Activated CD8-positive, alpha-beta T cell treated with anti-CD3 and anti-CD28 coated beads for 36 hours (primary cell): ENCODE results near the gene STARD9. TPM values are rescaled to one million over a fixed set of nuclear protein-coding genes. Genes with fewer than 3 reads are reported as not detected.
A peak's percentile ranks its signal among the peaks of the same experiment; 100 is the strongest.

Experiments
- ATAC-seq: fragments of 200-7000 bp; cut with Tn5 transposase; one replicate; pipeline ENCODE4 v1.10.0; 2021; ENCODE audit warnings: mild to moderate bottlenecking, moderate library complexity
- CTCF ChIA-PET: fragments of 350-600 bp; sonication (Branson Sonifier 250); formaldehyde crosslinking; loops from one replicate; lab custom pipeline; 2021; ENCODE audit warnings: antibody characterized with exemption; lab: Charles Lee
- POLR2A ChIA-PET: fragments of 350-600 bp; sonication (Branson Sonifier 250); formaldehyde crosslinking; loops from one replicate; lab custom pipeline; 2021; ENCODE audit warnings: antibody characterized with exemption; lab: Charles Lee
- DNase-seq: peaks from one replicate; pipeline ENCODE4 v3.0.0-alpha.2; 2020
- H3K27ac Mint-ChIP-seq: one replicate; pipeline ENCODE4 v1.8.0; 2021; ENCODE audit warnings: mild to moderate bottlenecking, mixed read lengths
- H3K27me3 Mint-ChIP-seq: one replicate; pipeline ENCODE4 v1.8.0; 2021; ENCODE audit warnings: mixed read lengths
- H3K36me3 Mint-ChIP-seq: one replicate; pipeline ENCODE4 v1.8.0; 2021; ENCODE audit warnings: low read depth, mixed read lengths
- H3K4me1 Mint-ChIP-seq: one replicate; pipeline ENCODE4 v1.8.0; 2021; ENCODE audit warnings: low read depth, mixed read lengths
- H3K4me3 Mint-ChIP-seq: one replicate; pipeline ENCODE4 v1.8.0; 2021; ENCODE audit warnings: mild to moderate bottlenecking, moderate library complexity, mixed read lengths
- H3K9me3 Mint-ChIP-seq: one replicate; pipeline ENCODE4 v1.8.0; 2021; ENCODE audit warnings: mixed read lengths
- CTCF ChIP-seq: fragments of 200-600 bp; IDR thresholded peaks from one replicate; pipeline ENCODE4 v1.8.0; 2022; ENCODE audit warnings: antibody characterized with exemption, mild to moderate bottlenecking
- intact Hi-C: fragments of 100-400 bp; cut with micrococcal nuclease; formaldehyde crosslinking; loops from one replicate; pipeline ENCODE4 v1.10.0; 2022
- total RNA-seq, 2 experiments: library from RNA; stranded (reverse); gene quantifications; one replicate each; pipeline ENCODE4 v1.2.3, GENCODE V29; 2021

STARD9 gene
- total RNA-seq, 2 experiments from 2014 or later = 4.8 to 6.4 TPM

- TF ChIP-seq CTCF = no peak
- ATAC-seq = no peak
These were observed 28.6 kb downstream of the STARD9 start for GRCh38 chr15:42603978-42604377.

GRCh38 chr15:42604894-42605744, 29.7 kb downstream of the STARD9 start:
- intact Hi-C loops = no loop called here
- no peaks in the 10 kb centered on the region for H3K27me3 Mint-ChIP-seq
- TF ChIP-seq CTCF = no peak
- ChIA-PET POLR2A (interaction anchor here (1.5 to 1.6 kb wide), 3 partner anchors 23 to 52 kb away, joined by 4 read pairs; partner anchors contain the start of gene STARD9), CTCF (interaction anchor here (0.9 to 1.2 kb wide), 3 partner anchors 9 to 321 kb away, joined by 3 read pairs; no protein-coding TSS in a partner anchor)
- DNase-seq (peak; percentile 24), ATAC-seq (peak; percentile 19)
- peaks cover 5% of the 10 kb centered on the region for H3K36me3 Mint-ChIP-seq
- H3K9me3 Mint-ChIP-seq = no peaks in the 10 kb centered on the region
- peak overlapping the region; percentile 83 for H3K27ac Mint-ChIP-seq
- H3K4me3 Mint-ChIP-seq = no peak overlapping the region
- peaks cover 51% of the 10 kb centered on the region for H3K4me1 Mint-ChIP-seq

More at GRCh38 chr15:42603978-42604377, 28.6 kb downstream of the STARD9 start:
- H3K36me3 Mint-ChIP-seq = peaks cover 9% of the 10 kb centered on the region
- DNase-seq = no peak
- ChIA-PET POLR2A (no interaction called here), CTCF (no interaction called here)
- no peaks in the 10 kb centered on the region for H3K9me3 Mint-ChIP-seq
- peak overlapping the region; percentile 60 for H3K27ac Mint-ChIP-seq
- intact Hi-C loops = no loop called here
- no peak overlapping the region for H3K4me3 Mint-ChIP-seq
- H3K4me1 Mint-ChIP-seq = peaks cover 49% of the 10 kb centered on the region
- no peaks in the 10 kb centered on the region for H3K27me3 Mint-ChIP-seq

DNA sequence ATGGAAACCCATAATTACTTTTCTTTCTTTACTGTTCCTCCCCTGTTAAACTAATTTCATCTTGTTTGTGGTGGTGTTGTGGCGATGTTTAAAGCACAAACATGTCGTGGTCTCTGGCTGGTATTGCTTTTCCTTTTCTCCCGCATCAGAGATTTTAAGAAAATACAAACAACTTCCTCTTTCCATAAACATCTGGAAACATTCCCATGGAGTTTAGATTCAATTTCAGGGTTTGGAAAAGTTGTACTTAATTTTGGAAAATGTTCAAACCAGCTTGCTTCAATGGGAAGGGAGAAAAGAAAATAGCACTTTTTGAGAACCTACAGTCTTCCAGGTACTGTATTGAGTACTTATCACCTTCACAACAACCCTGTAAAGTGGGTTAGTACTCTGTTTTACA, 30.4 kb downstream of the STARD9 start:
- intact Hi-C loops = no loop called here
- H3K27me3 Mint-ChIP-seq = no peaks in the 10 kb centered on the region
- ChIA-PET CTCF (interaction anchor here (1.1 to 1.2 kb wide), 2 partner anchors 9 to 320 kb away, joined by 3 read pairs; no protein-coding TSS in a partner anchor), POLR2A (interaction anchor here (1.5 to 1.6 kb wide), 3 partner anchors 24 to 53 kb away, joined by 4 read pairs; partner anchors contain the start of gene STARD9)
- no peaks in the 10 kb centered on the region for H3K9me3 Mint-ChIP-seq
- peak overlapping the region; percentile 83 for H3K27ac Mint-ChIP-seq
- peaks cover 4% of the 10 kb centered on the region for H3K36me3 Mint-ChIP-seq
- H3K4me3 Mint-ChIP-seq = no peak overlapping the region
- H3K4me1 Mint-ChIP-seq = peaks cover 51% of the 10 kb centered on the region
- no peak for DNase-seq
- no peak for ATAC-seq
- TF ChIP-seq CTCF = no peak

DNA sequence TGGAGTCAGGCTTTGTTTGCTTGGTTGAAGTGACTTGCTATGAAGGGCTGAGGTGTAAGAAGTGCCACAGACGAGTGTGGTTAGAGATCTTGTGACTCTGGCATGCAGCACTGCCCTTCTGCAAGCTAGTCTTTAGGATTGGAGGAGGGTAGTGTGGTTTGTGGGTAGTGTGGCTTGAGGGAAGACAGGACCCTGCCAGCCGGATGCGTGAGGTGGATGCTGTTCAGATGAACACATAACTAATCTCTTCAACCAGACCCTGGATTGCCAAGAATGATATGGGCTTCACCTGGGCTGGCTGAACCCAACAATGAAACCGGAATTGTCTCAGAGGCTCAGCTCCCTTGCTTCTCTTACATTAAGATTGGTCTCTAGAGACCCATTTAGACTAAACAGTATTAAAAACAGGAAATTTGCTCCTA, 32.7 kb downstream of the STARD9 start:
- Mint-ChIP-seq H3K4me1 (peaks cover 51% of the 10 kb centered on the region), H3K27me3 (no peaks in the 10 kb centered on the region), H3K36me3 (peaks cover 4% of the 10 kb centered on the region), H3K9me3 (no peaks in the 10 kb centered on the region), H3K4me3 (peak overlapping the region; percentile 52), H3K27ac (peak overlapping the region; percentile 74)
- intact Hi-C loops = no loop called here
- ATAC-seq = peak; percentile 72
- ChIA-PET CTCF (interaction anchor here (0.8 to 1.3 kb wide), 4 partner anchors 13 to 42 kb away, joined by 3 read pairs; no protein-coding TSS in a partner anchor), POLR2A (interaction anchor here (0.8 to 2.0 kb wide), 5 partner anchors 11 to 73 kb away, joined by 3 to 6 read pairs (median 4); partner anchors contain the start of genes HAUS2, LRRC57 and STARD9)
- TF ChIP-seq CTCF = no peak
- peak; percentile 86 for DNase-seq
